GM18907 (cell line): ENCODE data around the gene U2SURP.
"Not testable (repeated sequence)": the region's sequence is repeated elsewhere in the genome, so short reads cannot be mapped to it uniquely, and the experiment has no call there.

Source experiments
- ATAC-seq: cut with Tn5 transposase; IDR thresholded peaks from one replicate; pipeline ENCODE4 v1.9.1; 2021; ENCODE audit warnings: mild to moderate bottlenecking, moderate library complexity; ENCODE audit not compliant: unreplicated experiment

The U2SURP gene

DNA sequence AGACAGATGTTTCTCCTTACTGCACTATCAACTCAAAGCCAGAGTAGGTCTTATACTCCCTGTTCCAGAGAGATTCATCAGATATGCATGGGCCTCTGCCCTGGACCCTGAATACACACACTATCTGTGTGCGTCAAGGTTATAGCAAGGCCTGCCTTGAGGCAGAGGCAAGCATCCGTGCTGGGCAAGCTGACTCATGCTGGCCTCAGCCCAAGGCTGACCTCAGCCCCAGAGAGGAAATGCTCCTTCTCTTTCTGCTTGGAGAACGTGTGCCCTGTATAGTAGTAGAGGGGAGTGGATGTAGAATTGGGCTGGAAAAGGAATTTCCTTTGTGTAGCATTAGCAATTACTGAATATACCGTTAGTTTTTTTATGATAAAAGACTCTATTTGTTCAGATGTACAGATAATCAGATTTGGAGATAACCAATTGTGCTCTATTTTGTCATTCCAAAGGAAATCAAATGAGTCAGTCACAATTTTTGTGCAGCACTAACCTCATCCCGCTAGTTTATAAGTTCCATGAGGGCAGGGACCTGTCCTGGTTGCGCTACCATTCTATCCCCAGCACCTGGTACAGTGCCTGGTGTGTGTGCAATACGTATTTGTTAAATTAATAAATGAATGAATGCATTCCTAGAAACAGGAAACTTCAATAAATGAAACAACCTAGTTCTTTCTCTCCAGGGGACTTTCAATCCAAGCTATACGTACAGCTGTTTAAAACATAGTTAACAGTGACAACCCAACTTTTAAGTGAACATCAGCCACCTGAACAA, 24.6 kb upstream of the U2SURP start:
- no peak for ATAC-seq

GRCh38 chr3:142977399-142977728, 24.0 kb upstream of the U2SURP start:
- ATAC-seq = no peak

DNA sequence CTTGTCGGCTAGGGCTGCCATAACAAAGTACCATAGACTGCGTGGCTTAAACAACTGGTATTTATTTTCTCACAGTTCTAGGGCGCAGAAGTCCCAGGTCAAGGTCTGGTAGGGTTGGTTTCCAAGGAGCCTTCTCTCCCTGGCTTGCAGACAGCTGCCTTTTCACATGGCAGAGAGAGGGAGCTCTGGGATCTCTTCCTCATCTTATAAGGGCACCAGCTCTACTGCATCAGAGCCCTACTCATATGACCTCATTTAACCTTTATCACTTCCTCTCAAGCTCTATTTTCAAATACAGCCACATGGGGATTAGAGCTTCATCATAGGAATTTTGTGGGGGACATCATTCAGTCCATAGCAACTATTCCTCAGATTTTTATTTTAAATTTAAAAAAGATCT, 20.3 kb upstream of the U2SURP start:
- ATAC-seq = no peak

- no peak for ATAC-seq
These were observed 19.2 kb upstream of the U2SURP start for GRCh38 chr3:142982038-142982773.

- ATAC-seq = no peak
These were observed 18.1 kb upstream of the U2SURP start for GRCh38 chr3:142983318-142983717.

DNA sequence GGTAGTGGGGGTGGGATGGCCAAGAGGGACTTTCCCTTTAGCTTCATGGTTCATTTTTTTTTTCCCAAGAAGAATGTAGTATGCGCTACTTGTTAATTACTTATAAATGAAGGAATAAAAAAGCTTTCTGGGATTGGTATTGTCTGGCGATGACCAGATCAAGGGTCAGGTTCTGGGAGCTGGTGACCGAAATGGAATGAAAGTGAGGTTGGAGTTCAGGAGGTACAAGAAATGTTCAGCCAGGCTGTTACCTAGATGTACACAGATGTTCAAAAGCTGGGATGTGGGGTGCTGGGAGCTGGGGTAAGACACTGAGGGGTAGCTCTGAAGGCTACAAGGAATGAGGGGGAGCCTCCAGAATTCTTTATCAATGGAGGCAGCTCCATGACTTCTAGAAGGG, 17.1 kb upstream of the U2SURP start:
- no peak for ATAC-seq

DNA sequence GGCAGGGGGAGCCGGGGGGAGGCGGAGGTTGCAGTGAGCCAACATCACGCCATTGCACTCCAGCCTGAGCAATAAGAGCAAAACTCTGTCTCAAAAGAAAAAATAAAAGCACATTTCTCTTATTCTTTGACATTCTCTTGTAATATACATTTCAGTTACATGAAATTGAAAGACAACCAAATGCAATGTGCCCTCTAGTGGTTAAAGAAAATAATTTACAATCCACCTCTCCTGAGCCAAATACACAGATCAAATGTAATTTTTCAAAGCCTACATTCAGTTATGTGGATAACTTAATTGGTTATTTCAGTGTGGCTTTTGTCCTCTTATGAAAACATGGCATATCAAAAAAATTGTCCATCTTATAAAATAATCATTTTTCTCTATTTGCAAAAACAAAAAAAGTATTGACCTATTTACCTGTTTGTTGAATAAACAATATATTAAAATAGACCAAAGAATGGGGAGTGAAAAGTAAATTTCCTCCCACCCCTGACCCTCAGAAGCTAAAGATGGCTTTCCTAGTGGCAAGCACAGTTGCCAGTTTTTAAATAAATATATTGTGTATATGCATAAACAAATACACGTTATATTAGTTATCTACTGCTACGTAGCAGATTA, 14.2 kb upstream of the U2SURP start:
- no peak for ATAC-seq

DNA sequence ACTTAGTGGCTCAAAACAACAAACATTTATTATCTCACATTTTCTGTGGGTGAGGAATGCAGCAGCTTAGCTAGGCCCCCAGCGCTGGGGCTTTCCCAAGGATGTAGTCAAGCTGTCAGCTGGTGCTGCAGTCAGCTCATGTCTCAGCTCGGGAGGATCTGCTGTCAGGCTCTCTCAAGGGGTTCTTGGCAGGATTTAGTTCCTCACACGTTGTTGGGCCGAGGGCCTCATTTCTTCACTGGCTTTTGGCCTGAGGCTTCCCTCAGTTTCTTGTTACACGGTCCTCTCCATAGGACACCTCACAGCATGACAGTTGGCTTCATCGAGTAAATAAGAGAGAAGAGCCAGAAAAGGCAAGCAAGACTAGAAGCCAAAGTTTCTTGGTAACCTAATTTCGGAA, 13.7 kb upstream of the U2SURP start:
- peak; percentile 75 for ATAC-seq

DNA sequence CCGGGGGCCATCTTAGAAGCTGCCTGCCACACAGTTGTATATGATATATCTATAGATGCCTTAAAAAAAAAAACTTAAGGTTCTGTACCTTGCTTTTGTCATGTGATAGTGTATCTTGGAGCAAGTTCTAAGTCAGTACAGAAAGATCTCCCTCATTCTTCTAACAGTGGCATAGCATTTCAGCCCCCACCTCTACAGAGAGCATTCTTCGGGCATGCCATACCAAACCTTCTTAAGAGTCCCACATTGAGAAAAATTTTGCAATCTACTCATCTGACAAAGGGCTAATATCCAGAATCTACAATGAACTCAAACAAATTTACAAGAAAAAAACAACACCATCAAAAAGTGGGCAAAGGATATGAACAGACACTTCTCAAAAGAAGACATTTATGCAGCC, 13.1 kb upstream of the U2SURP start:
- ATAC-seq = not testable (repeated sequence)

- not testable (repeated sequence) for ATAC-seq
These were observed 12.5 kb upstream of the U2SURP start for GRCh38 chr3:142988826-142989225.

- ATAC-seq = no peak
These were observed 10.6 kb upstream of the U2SURP start for GRCh38 chr3:142990721-142991120.

DNA sequence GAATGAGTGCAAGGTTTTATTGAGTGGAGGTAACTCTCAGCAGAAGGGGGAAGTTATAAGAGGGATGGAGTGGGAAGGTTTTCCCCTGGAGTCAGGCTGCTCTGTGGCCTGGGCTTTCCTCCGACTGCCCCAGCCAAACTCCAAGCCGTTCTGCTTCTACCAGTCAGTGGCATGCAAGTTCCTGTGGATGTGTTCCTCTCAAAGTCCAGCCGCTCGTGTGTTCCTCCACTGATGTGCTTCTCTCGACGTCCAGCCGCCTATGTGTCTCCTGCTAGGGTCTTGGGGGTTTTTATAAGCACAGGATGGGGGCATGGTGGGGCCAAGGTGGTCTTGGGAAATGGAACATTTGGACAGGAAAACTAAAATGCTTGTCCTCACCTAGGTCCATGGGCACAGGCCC, 9.0 kb upstream of the U2SURP start:
- ATAC-seq = no peak

DNA sequence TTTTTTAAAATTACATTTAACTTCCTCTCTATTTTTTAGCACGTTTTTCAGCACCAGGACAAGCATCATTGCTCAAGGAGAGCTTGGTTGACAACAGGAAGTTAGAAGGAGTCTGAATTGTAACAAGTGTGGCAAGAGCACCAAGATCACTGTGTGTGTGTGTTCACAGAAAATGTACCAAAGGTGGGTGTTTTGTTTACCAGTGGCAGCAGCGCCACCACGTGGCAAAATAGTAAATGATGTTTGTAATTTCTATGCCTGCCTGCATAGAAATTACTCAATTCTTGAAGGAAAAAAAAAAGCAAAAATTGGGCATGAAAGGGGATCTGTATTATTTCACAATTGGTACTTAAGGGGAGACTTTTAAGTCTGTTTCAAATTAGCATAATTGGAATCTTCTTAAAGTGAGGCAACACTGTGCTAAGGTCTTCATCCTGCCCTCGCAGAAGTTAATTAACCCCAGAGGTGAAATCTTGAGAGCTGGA, 7.4 kb upstream of the U2SURP start:
- ATAC-seq = peak; percentile 69

- ATAC-seq = no peak
These were observed 4.0 kb upstream of the U2SURP start for GRCh38 chr3:142997330-142997729.

- no peak for ATAC-seq
These were observed 2.9 kb upstream of the U2SURP start for GRCh38 chr3:142998439-142998838.

- ATAC-seq = no peak
These were observed 1.5 kb upstream of the U2SURP start for GRCh38 chr3:142999881-143000280.

- ATAC-seq = no peak
These were observed 842 bp upstream of the U2SURP start for GRCh38 chr3:143000528-143000927.

- ATAC-seq = peak; percentile 83
These were observed 369 bp upstream of the U2SURP start for GRCh38 chr3:143001034-143001368.

DNA sequence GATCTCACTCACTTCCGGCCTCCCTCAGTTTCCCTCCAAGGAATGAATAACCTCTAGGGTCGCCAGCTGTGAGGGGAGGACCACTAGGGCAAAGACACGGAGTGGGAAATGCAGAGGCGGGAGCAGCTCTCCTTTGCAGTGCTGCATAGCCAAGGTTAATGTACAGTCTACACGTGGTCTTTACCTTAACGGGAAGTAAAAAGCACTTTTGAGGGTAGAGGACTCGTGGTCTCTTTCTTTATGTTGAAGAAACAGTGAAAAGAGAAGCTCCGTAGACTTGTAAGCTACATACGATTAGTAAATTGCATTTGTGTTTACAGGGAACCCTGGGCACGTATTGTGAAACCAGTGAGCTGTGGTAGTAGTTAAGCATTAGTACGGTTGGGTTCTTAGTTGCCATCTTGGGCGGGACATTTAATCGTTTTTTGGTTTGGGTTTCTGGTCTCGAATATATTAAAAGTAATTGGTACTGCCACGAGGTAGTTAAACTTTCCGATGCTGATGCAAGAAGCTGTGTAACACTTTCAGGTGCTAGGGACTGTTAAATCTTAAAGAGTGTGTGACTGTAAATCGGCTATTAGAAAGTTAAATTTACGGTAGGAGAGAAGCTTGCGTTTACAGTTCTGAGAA, 828 bp downstream of the U2SURP start:
- ATAC-seq = peak; percentile 35

GRCh38 chr3:143002727-143003126, 1.4 kb downstream of the U2SURP start:
- no peak for ATAC-seq

DNA sequence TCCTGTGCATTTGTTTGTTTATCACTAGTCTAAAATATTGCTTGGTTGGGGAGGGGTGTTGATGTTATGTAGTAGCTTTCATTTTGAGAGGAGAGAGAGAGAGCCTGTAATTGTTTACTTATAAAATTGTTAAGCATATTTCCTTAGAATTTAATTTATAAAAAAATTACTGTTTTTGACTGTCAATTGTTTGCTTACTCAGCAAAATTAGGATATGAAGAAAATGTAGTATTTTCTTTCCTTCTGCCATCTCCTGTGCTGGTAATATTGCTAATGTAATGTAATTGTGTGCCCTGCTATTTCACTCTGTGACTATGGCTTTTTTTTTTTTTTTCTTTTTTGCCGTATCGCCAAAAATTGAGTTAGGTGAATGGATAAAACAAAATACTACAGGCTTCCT, 3.5 kb downstream of the U2SURP start:
- ATAC-seq = no peak

DNA sequence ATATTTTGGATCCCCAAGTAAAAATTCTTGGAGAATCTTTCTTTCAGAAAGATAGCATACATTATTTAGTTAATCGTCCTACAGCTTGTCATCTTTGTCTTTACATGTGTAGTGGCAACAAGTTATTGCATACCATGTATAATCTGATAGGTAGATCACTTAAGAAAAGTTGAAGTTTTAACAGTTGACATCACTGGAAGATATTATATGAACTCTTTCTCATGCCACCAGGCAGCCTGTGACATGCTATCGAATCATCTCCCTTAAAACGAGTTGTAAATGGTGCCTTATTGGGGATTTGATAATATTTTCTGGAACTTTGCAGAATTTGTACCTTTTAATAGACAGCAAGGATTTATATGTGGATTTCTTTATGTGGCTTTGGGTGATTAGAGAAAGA, 8.7 kb downstream of the U2SURP start:
- ATAC-seq = no peak
